MM.1S (cell line): ENCODE measurements around the gene GORASP1.

Source experiments
- DNase-seq: peaks from one replicate; pipeline ENCODE4 v3.0.0-alpha.2; 2015
- H2AFZ ChIP-seq: fragments of 300-600 bp; sonication (generic); 2 replicates; pipeline ENCODE4 v1.6.0; 2016; ENCODE audit warnings: antibody characterized with exemption, low read length
- H3F3A ChIP-seq: fragments of 300-600 bp; sonication (generic); 2 replicates; pipeline ENCODE4 v1.6.1; 2016; ENCODE audit warnings: mild to moderate bottlenecking, antibody characterized with exemption, low read length, moderate library complexity, mixed read lengths; ENCODE audit not compliant: insufficient read depth
- H3K27ac ChIP-seq: fragments of 300-600 bp; sonication (generic); 2 replicates; pipeline ENCODE4 v1.5.1; 2016; ENCODE audit warnings: mild to moderate bottlenecking, low read length
- H3K27me3 ChIP-seq: fragments of 300-600 bp; sonication (generic); replicated peaks from 2 replicates; pipeline ENCODE4 v1.6.0; 2016; ENCODE audit warnings: low read length; ENCODE audit not compliant: insufficient read depth
- H3K36me3 ChIP-seq: fragments of 300-600 bp; sonication (generic); replicated peaks from 2 replicates; pipeline ENCODE4 v1.6.1; 2016; ENCODE audit warnings: mild to moderate bottlenecking, low read length, mixed read lengths; ENCODE audit not compliant: insufficient read depth
- H3K4me1 ChIP-seq: fragments of 300-600 bp; sonication (generic); 2 replicates; pipeline ENCODE4 v1.6.1; 2016; ENCODE audit warnings: low read length, mixed read lengths
- H3K4me2 ChIP-seq: fragments of 300-600 bp; sonication (generic); 2 replicates; pipeline ENCODE4 v1.6.0; 2016; ENCODE audit warnings: low read depth, low read length
- H3K4me3 ChIP-seq: fragments of 300-600 bp; sonication (generic); 2 replicates; pipeline ENCODE4 v1.5.1; 2016; ENCODE audit warnings: low read length, mixed read lengths
- H3K79me2 ChIP-seq: fragments of 300-600 bp; sonication (generic); 2 replicates; pipeline ENCODE4 v1.6.1; 2016; ENCODE audit warnings: mixed run types, low read length, mixed read lengths
- H3K9ac ChIP-seq: fragments of 300-600 bp; sonication (generic); 2 replicates; pipeline ENCODE4 v1.6.1; 2016; ENCODE audit warnings: low read length, mixed read lengths
- H3K9me2 ChIP-seq: fragments of 300-600 bp; sonication (generic); replicated peaks from 2 replicates; pipeline ENCODE4 v1.6.1; 2016; ENCODE audit warnings: mild to moderate bottlenecking, low read length, mixed read lengths; ENCODE audit not compliant: insufficient read depth
- H3K9me3 ChIP-seq: fragments of 300-600 bp; sonication (generic); replicated peaks from 2 replicates; pipeline ENCODE4 v1.6.1; 2016; ENCODE audit warnings: mild to moderate bottlenecking, low read length, mixed read lengths; ENCODE audit not compliant: insufficient read depth
- H4K20me1 ChIP-seq: fragments of 300-600 bp; sonication (generic); 2 replicates; pipeline ENCODE4 v1.6.1; 2016; ENCODE audit warnings: mild to moderate bottlenecking, low read length, moderate library complexity, mixed read lengths; ENCODE audit not compliant: insufficient read depth
- CTCF ChIP-seq: fragments of 300-600 bp; sonication (generic); IDR thresholded peaks from 2 replicates; pipeline ENCODE4 v1.5.1; 2016; ENCODE audit warnings: antibody characterized with exemption, low read length, mixed read lengths
- EZH2 ChIP-seq: fragments of 300-600 bp; sonication (generic); optimal IDR thresholded peaks from 2 replicates; pipeline ENCODE3; 2017; ENCODE audit warnings: low read depth, mild to moderate bottlenecking, antibody characterized with exemption, low read length, mixed read lengths
- EZH2phosphoT487 ChIP-seq: fragments of 300-600 bp; sonication (generic); IDR thresholded peaks from 2 replicates; pipeline ENCODE4 v1.6.1; 2018; ENCODE audit warnings: antibody characterized with exemption, low read length

GORASP1 gene

GRCh38 chr3:39137435-39137936 lies 30.1 kb upstream of the GORASP1 start:
- no peaks in the 10 kb centered on the region for H3K9me2 ChIP-seq
- H3F3A ChIP-seq: no peaks in the 10 kb centered on the region
- H3K79me2 ChIP-seq: no peaks in the 10 kb centered on the region
- no peak overlapping the region for H3K4me3 ChIP-seq
- H3K36me3 ChIP-seq: 0 out of 2 replicates have a peak, but pooled peaks cover under 1% of the 10 kb centered on the region
- H3K4me1 ChIP-seq: no peaks in the 10 kb centered on the region
- no peak overlapping the region for H3K4me2 ChIP-seq
- no peaks in the 10 kb centered on the region for H4K20me1 ChIP-seq
- no peaks in the 10 kb centered on the region for H3K9me3 ChIP-seq
- TF ChIP-seq EZH2 (no peak), CTCF (no peak), EZH2phosphoT487 (no peak)
- H2AFZ ChIP-seq: no peak overlapping the region
- H3K27ac ChIP-seq: no peak overlapping the region
- H3K27me3 ChIP-seq: no peaks in the 10 kb centered on the region
- no peak for DNase-seq
- no peak overlapping the region for H3K9ac ChIP-seq

- no peaks in the 10 kb centered on the region for H3K4me1 ChIP-seq
- H4K20me1 ChIP-seq: no peaks in the 10 kb centered on the region
- H3K9me3 ChIP-seq: no peaks in the 10 kb centered on the region
- no peaks in the 10 kb centered on the region for H3K79me2 ChIP-seq
- H3K4me3 ChIP-seq: no peak overlapping the region
- no peaks in the 10 kb centered on the region for H3F3A ChIP-seq
- TF ChIP-seq EZH2phosphoT487 (no peak), CTCF (no peak), EZH2 (no peak)
- no peaks in the 10 kb centered on the region for H3K27me3 ChIP-seq
- no peaks in the 10 kb centered on the region for H3K9me2 ChIP-seq
- no peak for DNase-seq
- no peak overlapping the region for H3K27ac ChIP-seq
- H2AFZ ChIP-seq: no peak overlapping the region
- H3K4me2 ChIP-seq: no peak overlapping the region
- no peak overlapping the region for H3K9ac ChIP-seq
- no peaks in the 10 kb centered on the region for H3K36me3 ChIP-seq
Measured at GRCh38 chr3:39136533-39137434, 29.4 kb upstream of the GORASP1 start.

GRCh38 chr3:39135170-39135805 lies 27.9 kb upstream of the GORASP1 start:
- no peaks in the 10 kb centered on the region for H3K9me3 ChIP-seq

More at GRCh38 chr3:39135170-39135805, 27.9 kb upstream of the GORASP1 start:
- DNase-seq: no peak
- Histone ChIP-seq H3K9ac (no peak overlapping the region), H3K4me1 (no peaks in the 10 kb centered on the region), H2AFZ (no peak overlapping the region), H3K4me2 (no peak overlapping the region), H3K4me3 (no peak overlapping the region), H3K36me3 (no peaks in the 10 kb centered on the region), H3F3A (no peaks in the 10 kb centered on the region), H3K9me2 (no peaks in the 10 kb centered on the region), H4K20me1 (no peaks in the 10 kb centered on the region), H3K27me3 (no peaks in the 10 kb centered on the region), H3K27ac (no peak overlapping the region), H3K79me2 (no peaks in the 10 kb centered on the region)
- TF ChIP-seq EZH2phosphoT487 (no peak), EZH2 (no peak), CTCF (no peak)
